ENCODE results near the gene PCDHB9.

DNA sequence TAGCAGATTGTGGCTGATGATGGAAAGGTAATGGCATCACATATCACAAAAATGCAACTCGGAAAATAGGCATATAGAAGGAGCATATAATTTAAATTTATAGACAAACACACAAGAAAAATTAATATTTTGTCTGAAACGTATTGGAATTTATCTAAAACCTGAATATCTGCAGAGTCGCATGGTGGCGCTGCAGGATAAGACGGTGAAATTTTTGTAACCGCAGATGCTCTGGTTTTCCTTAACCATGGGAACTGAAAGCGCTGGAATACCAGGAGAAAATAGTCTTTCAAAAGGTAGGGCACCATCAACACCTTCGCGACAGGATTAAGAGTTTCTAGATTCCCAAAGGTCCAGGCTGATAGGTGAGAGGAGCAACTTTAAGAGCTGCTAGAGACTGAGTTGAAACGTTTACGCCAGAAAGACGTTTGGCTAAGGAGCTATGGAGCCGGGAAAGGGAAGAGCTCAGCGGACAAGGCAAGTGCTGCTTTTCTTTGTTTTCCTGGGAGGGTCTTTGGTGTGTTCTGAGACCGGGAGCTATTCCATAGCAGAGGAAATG, 47.2 kb downstream of the PCDHB9 start:
- TF ChIP-seq YY1 (IDR thresholded peaks at IDR 0.05; ENCODE audit: insufficient read depth, insufficient read length) (no peak), ZNF274 (IDR thresholded peaks at IDR 0.05; ENCODE audit: low read depth, low read length) (no peak), SUZ12 (IDR thresholded peaks at IDR 0.05; ENCODE audit: extremely low read depth, insufficient read depth, insufficient read length) (no peak)

Measured in NT2/D1 (cell line).